Uterus (tissue), 4 donors: ENCODE data around the gene NUTM1. TPM values are rescaled to one million over a fixed set of nuclear protein-coding genes. Genes with fewer than 3 reads are reported as not detected.
A peak's percentile ranks its signal among the peaks of the same experiment; 100 is the strongest.
"Not testable (repeated sequence)": the region's sequence is repeated elsewhere in the genome, so short reads cannot be mapped to it uniquely, and the experiment has no call there.

Experiments used
- DNase-seq, 2 donors: peaks; one replicate each; pipeline ENCODE4 v3.0.0-alpha.2; 2019 to 2020
- H3K27ac ChIP-seq, 2 donors: fragments of 200-600 bp; sonication (generic); 1 replicate in 1 of 2; 2 replicates in 1 of 2; pipeline ENCODE4 v1.5.1; 2016 to 2018
- H3K27me3 ChIP-seq, 2 donors: fragments of 200-600 bp; sonication (generic); one replicate each; pipeline ENCODE4 v1.5.1; 2018 to 2019; ENCODE audit warnings: control low read depth in 1 of 2
- H3K36me3 ChIP-seq, 2 donors: fragments of 200-600 bp; sonication (generic); one replicate each; pipeline ENCODE4 v1.5.1; 2019; ENCODE audit warnings: control low read depth in 1 of 2
- H3K4me1 ChIP-seq, 2 donors: fragments of 200-600 bp; sonication (generic); one replicate each; pipeline ENCODE4 v1.5.1; 2018 to 2019; ENCODE audit warnings: control low read depth in 1 of 2
- H3K4me3 ChIP-seq, 2 donors: fragments of 200-600 bp; sonication (generic); 1 replicate in 1 of 2; 2 replicates in 1 of 2; pipeline ENCODE4 v1.5.1; 2018 to 2019; ENCODE audit warnings: mild to moderate bottlenecking in 1 of 2
- H3K9me3 ChIP-seq, 2 donors: fragments of 200-600 bp; sonication (generic); one replicate each; pipeline ENCODE4 v1.5.1; 2019; ENCODE audit warnings: control low read depth in 1 of 2
- CTCF ChIP-seq, 4 experiments: fragments of 200-600 bp in 2 of 4; fragments of 450-650 bp in 2 of 4; sonication (generic) in 2 of 4; IDR thresholded peaks; one replicate each; pipeline ENCODE4 v1.5.1; 2016 to 2019; ENCODE audit warnings: antibody characterized with exemption in 4 of 4, mild to moderate bottlenecking in 2 of 4, moderate library complexity in 1 of 4
- POLR2A ChIP-seq, 2 donors: fragments of 450-650 bp; IDR thresholded peaks; one replicate each; pipeline ENCODE4 v1.6.1; 2016; ENCODE audit warnings: antibody characterized with exemption in 2 of 2, mild to moderate bottlenecking in 1 of 2, moderate library complexity in 1 of 2
- intact Hi-C: fragments of 100-400 bp; cut with DNase I; formaldehyde crosslinking; loops from one replicate; pipeline ENCODE4 v1.15.1; 2023; ENCODE audit warnings: low total_unique reads
- total RNA-seq, 4 donors: library from RNA; depleted of rRNA in 3 of 4; stranded (reverse); fragments of >200 nt in 3 of 4; gene quantifications; one replicate each; pipeline versions ENCODE4 v1.1.0 to v1.2.4, GENCODE V29; 2014 to 2023
- donor health status: DM: yes; HTN: yes; CAD: no.

Gene NUTM1
- total RNA-seq, 4 donors from 2014 or later = not detected

DNA sequence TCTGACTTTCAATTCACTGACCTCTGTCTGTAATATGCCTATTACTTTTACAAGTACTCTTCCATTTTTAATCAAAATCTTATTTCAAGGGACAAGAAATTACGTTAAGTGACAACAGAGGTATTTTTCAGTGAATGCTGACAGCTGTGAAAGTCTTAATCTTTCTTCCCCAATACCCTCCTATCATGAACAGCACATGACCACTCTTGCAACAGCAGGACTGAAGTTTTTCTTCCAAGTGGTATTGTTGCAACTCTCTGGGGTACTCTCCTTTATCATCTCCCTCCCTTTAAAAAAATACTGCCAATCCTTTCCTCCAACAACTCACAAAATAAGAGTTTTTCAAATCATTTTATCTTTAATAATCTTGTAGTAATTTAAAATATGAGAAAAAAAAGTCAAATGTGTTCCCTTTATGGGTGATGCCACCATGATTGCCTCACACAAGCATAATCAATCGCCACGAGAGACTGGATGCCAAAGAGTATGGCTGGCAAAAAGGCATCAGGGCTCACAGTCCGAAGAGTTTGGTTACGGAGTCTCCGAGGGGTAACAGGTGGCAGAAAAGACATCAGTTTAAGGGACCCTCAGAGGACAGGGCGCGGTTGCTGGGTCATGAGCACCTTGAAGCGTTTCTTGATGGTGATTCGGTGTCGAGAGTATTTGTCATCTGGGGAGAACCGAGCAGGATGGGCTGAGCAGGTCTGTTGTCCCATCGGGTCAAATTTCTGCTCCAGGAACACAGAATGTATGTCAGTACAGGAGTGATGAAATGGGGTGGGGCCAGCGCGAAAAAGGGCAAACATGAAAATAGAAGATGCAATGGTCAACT lies 1.5 kb upstream of the NUTM1 start:
- no peaks in the 10 kb centered on the region for H3K36me3 ChIP-seq
- H3K9me3 ChIP-seq = no peaks in the 10 kb centered on the region
- DNase-seq = no peak
- peak overlapping the region in 1 of 2 donors; percentile 88 for H3K4me3 ChIP-seq
- no peak for TF ChIP-seq POLR2A (IDR thresholded peaks at IDR 0.05)
- TF ChIP-seq CTCF (IDR thresholded peaks at IDR 0.05) = no peak
- H3K27ac ChIP-seq = no peak overlapping the region
- H3K4me1 ChIP-seq = peaks cover 0 to 5% of the 10 kb centered on the region in 2 donors
- intact Hi-C loops = no loop called here
- H3K27me3 ChIP-seq = no peaks in the 10 kb centered on the region

- intact Hi-C loops, DNase-seq, H3K4me1 ChIP-seq, H3K9me3 ChIP-seq, H3K27me3 ChIP-seq, H3K36me3 ChIP-seq: not testable (repeated sequence)
- Histone ChIP-seq H3K27ac (peak overlapping the region; percentile 83 to 87), H3K4me3 (peak overlapping the region; percentile 55 to 88)
Observed at GRCh38 chr15:34342213-34342736, 840 bp upstream of the NUTM1 start.

DNA sequence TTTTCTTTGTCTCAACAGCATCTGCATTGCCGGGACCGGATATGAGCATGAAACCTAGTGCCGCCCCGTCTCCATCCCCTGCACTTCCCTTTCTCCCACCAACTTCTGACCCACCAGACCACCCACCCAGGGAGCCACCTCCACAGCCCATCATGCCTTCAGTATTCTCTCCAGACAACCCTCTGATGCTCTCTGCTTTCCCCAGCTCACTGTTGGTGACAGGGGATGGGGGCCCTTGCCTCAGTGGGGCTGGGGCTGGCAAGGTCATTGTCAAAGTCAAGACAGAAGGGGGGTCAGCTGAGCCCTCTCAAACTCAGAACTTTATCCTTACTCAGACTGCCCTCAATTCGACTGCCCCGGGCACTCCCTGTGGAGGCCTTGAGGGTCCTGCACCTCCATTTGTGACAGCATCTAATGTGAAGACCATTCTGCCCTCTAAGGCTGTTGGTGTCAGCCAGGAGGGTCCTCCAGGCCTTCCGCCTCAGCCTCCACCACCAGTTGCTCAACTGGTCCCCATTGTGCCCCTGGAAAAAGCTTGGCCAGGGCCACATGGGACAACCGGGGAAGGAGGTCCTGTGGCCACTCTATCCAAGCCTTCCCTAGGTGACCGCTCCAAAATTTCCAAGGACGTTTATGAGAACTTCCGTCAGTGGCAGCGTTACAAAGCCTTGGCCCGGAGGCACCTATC lies 5.0 kb downstream of the NUTM1 start:
- TF ChIP-seq CTCF (IDR thresholded peaks at IDR 0.05) (no peak), POLR2A (IDR thresholded peaks at IDR 0.05) (no peak)
- Histone ChIP-seq H3K27me3 (no peaks in the 10 kb centered on the region), H3K9me3 (no peaks in the 10 kb centered on the region), H3K4me1 (no peaks in the 10 kb centered on the region), H3K4me3 (no peak overlapping the region), H3K36me3 (no peaks in the 10 kb centered on the region), H3K27ac (no peak overlapping the region)
- DNase-seq = no peak
- intact Hi-C loops = no loop called here

DNA sequence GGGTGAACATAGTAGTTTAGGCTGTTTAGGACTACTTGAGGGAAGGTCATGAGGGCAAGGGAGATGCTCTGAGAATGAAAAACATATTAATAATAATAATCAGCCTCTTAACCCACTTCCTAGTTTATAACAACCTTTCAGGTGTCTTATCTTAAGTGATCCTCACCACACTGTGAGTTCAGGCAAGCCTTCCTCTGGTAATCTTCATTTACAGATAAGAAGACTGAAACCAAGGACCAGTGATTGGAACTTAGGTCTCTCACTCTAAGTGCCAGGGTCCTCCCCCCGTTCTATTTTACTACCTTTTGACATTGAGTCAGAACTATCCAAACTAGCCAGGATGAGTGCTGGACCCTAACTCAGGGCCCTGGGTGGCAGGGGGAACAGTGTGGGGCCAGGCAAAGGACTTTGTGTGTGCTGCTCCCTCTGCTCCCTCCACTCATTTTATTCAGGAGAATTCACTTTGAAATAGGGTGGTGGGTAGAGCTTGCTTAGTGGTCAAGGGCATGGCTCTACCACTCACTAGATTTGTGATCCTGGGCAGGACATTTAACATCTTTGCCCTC lies 5.7 kb downstream of the NUTM1 start:
- TF ChIP-seq CTCF (IDR thresholded peaks at IDR 0.05) (no peak), POLR2A (IDR thresholded peaks at IDR 0.05) (no peak)
- no peaks in the 10 kb centered on the region for H3K27me3 ChIP-seq
- intact Hi-C loops = no loop called here

GRCh38 chr15:34349769-34350168 lies 6.7 kb downstream of the NUTM1 start:
- H3K27me3 ChIP-seq = no peaks in the 10 kb centered on the region
- H3K9me3 ChIP-seq = no peaks in the 10 kb centered on the region
- DNase-seq = no peak
- no peak overlapping the region for H3K4me3 ChIP-seq
- TF ChIP-seq POLR2A (IDR thresholded peaks at IDR 0.05) (no peak), CTCF (IDR thresholded peaks at IDR 0.05) (no peak)
- no peak overlapping the region for H3K27ac ChIP-seq
- H3K4me1 ChIP-seq = no peaks in the 10 kb centered on the region
- intact Hi-C loops = no loop called here
- no peaks in the 10 kb centered on the region for H3K36me3 ChIP-seq

More for the DNA sequence above, 5.7 kb downstream of the NUTM1 start:
- Histone ChIP-seq H3K4me3 (no peak overlapping the region), H3K36me3 (no peaks in the 10 kb centered on the region), H3K9me3 (no peaks in the 10 kb centered on the region), H3K4me1 (no peaks in the 10 kb centered on the region), H3K27ac (no peak overlapping the region)
- no peak for DNase-seq

DNA sequence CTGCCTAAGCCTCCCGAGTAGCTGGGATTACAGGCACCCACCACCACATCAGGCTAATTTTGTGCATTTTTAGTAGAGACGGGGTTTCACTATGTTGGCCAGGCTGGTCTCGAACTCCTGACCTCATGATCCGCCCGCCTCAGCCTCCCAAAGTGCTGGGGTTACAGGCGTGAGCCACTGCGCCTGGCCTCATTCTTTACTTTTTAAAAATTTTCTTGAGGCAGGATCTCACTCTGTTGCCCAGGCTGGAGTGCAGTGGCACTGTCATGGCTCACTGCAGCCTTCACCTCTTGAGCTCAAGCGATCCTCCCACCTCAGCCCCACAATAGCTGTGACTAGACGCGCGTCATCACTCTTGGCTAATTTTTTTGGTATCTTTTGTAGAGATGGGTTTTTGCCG lies 9.9 kb downstream of the NUTM1 start:
- DNase-seq, H3K27ac ChIP-seq, H3K27me3 ChIP-seq, H3K4me3 ChIP-seq, H3K9me3 ChIP-seq, H3K36me3 ChIP-seq, intact Hi-C loops, H3K4me1 ChIP-seq: not testable (repeated sequence)
